Measurements from ENCODE around the gene GPR150. TPM values are rescaled to one million over a fixed set of nuclear protein-coding genes. Genes with fewer than 3 reads are reported as not detected.

Gene GPR150
- total and polyA plus RNA-seq, 2 of the 13 experiments (the other 11 are each of a cell fraction or from before 2014, with no cell fraction given) = 0.03 TPM; not detected in 1

- Histone ChIP-seq H3K4me2 (ENCODE audit: low read depth, low read length) (peak overlapping the region; percentile 26), H3K79me2 (ENCODE audit: insufficient read depth, low read length) (no peaks in the 10 kb centered on the region), H2AFZ (ENCODE audit: low read length) (no peak overlapping the region), H3K27me3 (ENCODE audit: control insufficient read depth in 1 of 2, insufficient read depth in 2 of 2, low read length in 2 of 2) (no peaks in the 10 kb centered on the region), H3K4me3 (replicated peaks in 1 of 3; ENCODE audit: insufficient read depth in 1 of 3, low read depth in 2 of 3, low read length in 3 of 3) (no peak overlapping the region), H3K36me3 (replicated peaks in 1 of 2; ENCODE audit: control insufficient read depth in 1 of 2, insufficient read depth in 2 of 2, low read length in 2 of 2) (no peaks in the 10 kb centered on the region), H3K9ac (ENCODE audit: insufficient read depth, low read depth, low read length) (no peak overlapping the region), H4K20me1 (ENCODE audit: insufficient read depth, low read length) (no peaks in the 10 kb centered on the region), H3K27ac (ENCODE audit: extremely low read length, insufficient read depth, low read length) (no peak overlapping the region), H3K4me1 (ENCODE audit: insufficient read depth, low read length) (peaks cover 6% of the 10 kb centered on the region; the same call in 1 of the 2 replicates), H3K9me3 (ENCODE audit: low read length) (no peaks in the 10 kb centered on the region)
- WGBS (ENCODE audit: low lambda C conversion rate) = under 1% methylated on average over 3 of the region's 3 CpGs
- intact Hi-C loops (cut with micrococcal nuclease; ENCODE audit: unreplicated experiment) = loop anchor here (1.0 to 2.0 kb wide), 3 partner anchors 67 to 183 kb away; partner anchors contain the start of gene RHOBTB3
- DNase-seq (ENCODE audit: low spot score) (peak; percentile 25), ATAC-seq (peak; percentile 43; the same call in 1 of the 3 replicates), FAIRE-seq (peak; percentile 86)
- ChIA-PET CTCF (ENCODE audit: low intra/inter-chr PET ratio, low total read pairs) (interaction anchor here (0.9 to 1.9 kb wide), 2 partner anchors 117 to 183 kb away, joined by 3 to 10 read pairs; no protein-coding TSS in a partner anchor), POLR2A (interaction anchor here (1.3 kb wide), 1 partner anchor 66 kb away, joined by 3 read pairs; the partner anchor contains the start of gene RHOBTB3)
- no TSS peak for BruUV-seq (replicated peaks)
- in situ Hi-C loops (cut with HindIII; ENCODE audit: extremely low pct_ligation_motif_present, low pct_unique_long_range_greater_than_20kb) = no loop called here
- TF ChIP-seq SMC3 (IDR thresholded peaks at IDR 0.05; ENCODE audit: low read length) (peak; percentile 49; the same call in 1 of the 2 replicates), DNMT3B (CRISPR knock-in tag; conservative IDR thresholded peaks at IDR 0.05) (no peak), MTA1 (CRISPR knock-in tag; IDR thresholded peaks at IDR 0.05; ENCODE audit: borderline replicate concordance) (no peak), SPEN (CRISPR knock-in tag; IDR thresholded peaks at IDR 0.05; ENCODE audit: low read depth) (no peak), HNRNPUL1 (IDR thresholded peaks at IDR 0.05; ENCODE audit: low read depth, low read length) (no peak), PRPF4 (IDR thresholded peaks at IDR 0.05; ENCODE audit: low read depth, low read length, poor library complexity, severe bottlenecking) (no peak), RAD21 (CRISPR knock-in tag; IDR thresholded peaks at IDR 0.05) (peak; percentile 33; the same call in 1 of the 2 replicates), ZNF878 (CRISPR knock-in tag; IDR thresholded peaks at IDR 0.05) (no peak), JUN (CRISPR knock-in tag; IDR thresholded peaks at IDR 0.05) (no peak), RARA (CRISPR knock-in tag; IDR thresholded peaks at IDR 0.05) (no peak), NR3C1 (CRISPR knock-in tag; IDR thresholded peaks at IDR 0.05) (no peak), ZNF543 (CRISPR knock-in tag; IDR thresholded peaks at IDR 0.05) (no peak), SSRP1 (CRISPR knock-in tag; IDR thresholded peaks at IDR 0.05) (no peak), FOXP4 (CRISPR knock-in tag; IDR thresholded peaks at IDR 0.05) (no peak), RERE (CRISPR knock-in tag; IDR thresholded peaks at IDR 0.05; ENCODE audit: low read depth) (no peak), GLMP (CRISPR knock-in tag; IDR thresholded peaks at IDR 0.05; ENCODE audit: borderline replicate concordance) (no peak)
Measured at GRCh38 chr5:95664204-95664786, 44.4 kb downstream of the GPR150 start.
